NB4 (cell line): Measurements from ENCODE around the gene RGS6.

ENCODE experiments used
- CTCF ChIP-seq: IDR thresholded peaks from one replicate; pipeline ENCODE4 v1.5.1; 2012; ENCODE audit warnings: low read depth, low read length
- TF ChIP-seq, protein P1 (sequence below): IDR thresholded peaks from 2 replicates; pipeline ENCODE4 v1.6.1; 2011; ENCODE audit warnings: low read depth, low read length

GRCh38 chr14:72401101-72401625 lies 468.9 kb downstream of the RGS6 start:
- TF ChIP-seq, protein P1, sequence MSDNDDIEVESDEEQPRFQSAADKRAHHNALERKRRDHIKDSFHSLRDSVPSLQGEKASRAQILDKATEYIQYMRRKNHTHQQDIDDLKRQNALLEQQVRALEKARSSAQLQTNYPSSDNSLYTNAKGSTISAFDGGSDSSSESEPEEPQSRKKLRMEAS: no peak
- TF ChIP-seq CTCF: no peak
